ENCODE results near the gene RIPOR1. TPM values are rescaled to one million over a fixed set of nuclear protein-coding genes. Genes with fewer than 3 reads are reported as not detected.
"Not testable (repeated sequence)": the region's sequence is repeated elsewhere in the genome, so short reads cannot be mapped to it uniquely, and the experiment has no call there.

The RIPOR1 gene
- total and polyA plus RNA-seq, 8 donors, result 31.8 to 53.8 (median 36.2) TPM

DNA sequence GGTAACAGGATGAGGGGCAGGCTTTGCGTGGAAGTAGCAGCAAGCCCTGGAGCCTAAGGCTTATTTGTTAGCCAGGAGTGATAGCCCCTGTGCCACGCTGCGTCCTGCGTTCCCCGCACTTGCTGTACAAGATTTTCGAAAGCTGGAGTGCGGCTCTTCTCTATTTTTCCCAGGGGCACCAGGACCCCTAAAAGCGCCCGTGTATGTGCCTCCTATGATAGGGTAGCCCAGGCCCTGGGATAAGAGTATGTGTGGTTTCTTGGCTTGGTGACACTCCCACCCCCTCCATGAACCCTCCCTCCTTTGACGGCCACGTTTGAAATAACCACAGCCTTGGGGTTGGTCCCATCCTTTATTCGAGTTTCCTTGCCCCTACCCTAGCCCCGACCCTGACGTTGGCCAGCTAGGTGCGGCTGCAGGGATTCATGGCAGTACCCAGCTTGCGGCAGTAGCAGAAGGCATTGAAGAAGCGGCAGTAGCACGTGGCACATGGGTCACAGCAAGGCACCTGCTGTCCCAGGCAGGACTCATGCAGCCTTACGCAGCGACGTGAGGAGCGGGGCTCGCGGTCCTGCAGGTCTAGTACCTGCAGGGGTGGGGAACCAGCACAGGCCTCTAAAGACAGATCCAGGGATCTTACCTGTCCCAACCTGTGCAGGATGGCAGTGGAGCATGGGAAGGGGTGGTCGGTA lies 46.2 kb upstream of the RIPOR1 start:
- WGBS, 2 donors, result 80 to 82% methylated on average over 25 of the region's 25 CpGs

DNA sequence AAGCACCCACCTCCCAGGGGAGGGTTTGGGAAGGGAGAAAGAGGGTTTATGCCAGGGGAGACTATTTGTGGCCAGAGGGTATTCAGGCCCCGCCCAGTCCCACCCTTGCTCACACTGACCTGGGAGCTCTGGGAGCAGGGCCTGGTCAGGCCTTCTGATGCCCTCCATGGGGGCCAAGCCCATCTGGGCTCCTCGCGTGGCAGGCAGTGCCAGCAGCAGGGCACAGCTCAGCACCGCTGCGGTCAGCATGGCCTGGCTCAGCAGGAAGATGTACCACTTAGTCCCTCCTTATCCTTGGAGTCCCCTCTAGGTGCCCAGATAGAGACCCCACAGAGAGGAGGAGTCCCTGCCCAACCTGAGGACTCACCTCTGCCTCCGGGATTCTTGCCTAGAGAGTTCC lies 45.5 kb upstream of the RIPOR1 start, which contains the start of gene AGRP:
Gene AGRP, minus strand, starts transcription at position 398 of the 400 bp plus-strand sequence. Its CDS starts 149 bp downstream, at position 249.
- H3K36me3 ChIP-seq, result peaks cover 0 to 8% (median 0%) of the 10 kb centered on the region in 3 donors
- ATAC-seq, result no peak
- H3K9me3 ChIP-seq, result no peaks in the 10 kb centered on the region
- FAIRE-seq, result no peak
- H3K27ac ChIP-seq, result no peak within 1 kb of the TSS
- intact Hi-C loops (cut with DNase I), result no loop called here
- peaks cover 8 to 28% (median 11%) of the 10 kb centered on the region in 3 donors for H3K4me1 ChIP-seq
- TF ChIP-seq, protein P1, sequence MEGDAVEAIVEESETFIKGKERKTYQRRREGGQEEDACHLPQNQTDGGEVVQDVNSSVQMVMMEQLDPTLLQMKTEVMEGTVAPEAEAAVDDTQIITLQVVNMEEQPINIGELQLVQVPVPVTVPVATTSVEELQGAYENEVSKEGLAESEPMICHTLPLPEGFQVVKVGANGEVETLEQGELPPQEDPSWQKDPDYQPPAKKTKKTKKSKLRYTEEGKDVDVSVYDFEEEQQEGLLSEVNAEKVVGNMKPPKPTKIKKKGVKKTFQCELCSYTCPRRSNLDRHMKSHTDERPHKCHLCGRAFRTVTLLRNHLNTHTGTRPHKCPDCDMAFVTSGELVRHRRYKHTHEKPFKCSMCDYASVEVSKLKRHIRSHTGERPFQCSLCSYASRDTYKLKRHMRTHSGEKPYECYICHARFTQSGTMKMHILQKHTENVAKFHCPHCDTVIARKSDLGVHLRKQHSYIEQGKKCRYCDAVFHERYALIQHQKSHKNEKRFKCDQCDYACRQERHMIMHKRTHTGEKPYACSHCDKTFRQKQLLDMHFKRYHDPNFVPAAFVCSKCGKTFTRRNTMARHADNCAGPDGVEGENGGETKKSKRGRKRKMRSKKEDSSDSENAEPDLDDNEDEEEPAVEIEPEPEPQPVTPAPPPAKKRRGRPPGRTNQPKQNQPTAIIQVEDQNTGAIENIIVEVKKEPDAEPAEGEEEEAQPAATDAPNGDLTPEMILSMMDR (IDR thresholded peaks at IDR 0.05), result no peak
- H3K27me3 ChIP-seq, result no peaks in the 10 kb centered on the region
- peak in 1 of 6 donors; percentile 42 for DNase-seq
- no peak within 1 kb of the TSS for H3K4me3 ChIP-seq
- 94 to 97% methylated on average over 6 of the region's 6 CpGs for WGBS, 2 donors

More for the DNA sequence above, 46.2 kb upstream of the RIPOR1 start:
- Histone ChIP-seq H3K36me3 (peaks cover 0 to 8% (median 0%) of the 10 kb centered on the region in 3 donors), H3K27me3 (no peaks in the 10 kb centered on the region), H3K9me3 (no peaks in the 10 kb centered on the region), H3K4me1 (peaks cover 8 to 34% (median 13%) of the 10 kb centered on the region in 3 donors), H3K4me3 (peak overlapping the region in 3 of 4 donors; percentile 78 to 97 (median 91)), H3K27ac (peak overlapping the region in 2 of 4 donors; percentile 52 to 55)
- TF ChIP-seq, protein P1 (IDR thresholded peaks at IDR 0.05), result no peak
- ATAC-seq, result no peak
- FAIRE-seq, result no peak
- intact Hi-C loops (cut with DNase I), result no loop called here
- peak in 1 of 6 donors; percentile 37 for DNase-seq

DNA sequence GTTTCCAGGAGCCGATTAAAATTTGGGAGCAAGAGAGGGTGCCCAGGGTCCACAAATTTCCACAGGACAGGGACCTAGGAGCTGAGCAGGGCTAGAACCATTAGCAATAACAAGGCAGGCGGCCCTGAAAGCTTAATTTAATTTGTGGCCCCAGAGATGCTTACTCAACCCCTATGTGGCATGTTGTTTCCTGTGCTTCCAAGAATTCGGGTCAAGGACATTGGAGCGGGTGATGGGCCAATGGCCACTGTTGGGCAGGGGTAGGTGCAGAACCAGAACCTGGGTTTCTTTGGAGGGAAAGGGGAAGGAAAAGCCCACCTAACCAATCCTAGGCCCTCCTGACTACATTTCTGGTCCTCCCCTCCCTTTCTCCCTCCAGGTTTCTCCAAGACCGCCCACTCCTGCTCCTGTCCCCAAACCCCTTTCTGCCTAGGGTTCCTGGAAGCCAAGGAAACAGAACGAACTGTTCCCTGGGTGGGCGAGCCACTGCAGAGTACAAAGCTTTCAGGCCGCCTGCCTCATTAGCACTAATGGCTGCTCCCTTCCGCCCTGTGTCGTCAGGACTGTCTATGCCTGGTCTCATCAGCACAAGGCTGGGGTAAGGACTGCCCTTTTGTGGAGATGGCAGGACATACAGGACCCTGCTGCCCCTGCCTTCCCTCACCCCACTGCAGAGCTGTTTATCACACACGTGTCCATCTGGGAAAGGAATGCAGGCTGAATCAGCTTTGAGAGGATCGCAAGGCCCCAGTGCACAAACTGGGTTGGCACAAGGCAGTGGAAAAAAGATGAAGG lies 44.7 kb upstream of the RIPOR1 start:
- ATAC-seq, result no peak
- Histone ChIP-seq H3K4me3 (no peak overlapping the region), H3K9me3 (no peaks in the 10 kb centered on the region), H3K36me3 (peaks cover 0 to 8% (median 0%) of the 10 kb centered on the region in 3 donors), H3K27me3 (no peaks in the 10 kb centered on the region), H3K27ac (no peak overlapping the region), H3K4me1 (peaks cover 8 to 26% (median 11%) of the 10 kb centered on the region in 3 donors)
- intact Hi-C loops (cut with DNase I), result no loop called here
- DNase-seq, result no peak
- FAIRE-seq, result no peak
- TF ChIP-seq, protein P1 (IDR thresholded peaks at IDR 0.05), result no peak
- 80% methylated on average over 12 of the region's 12 CpGs for WGBS, 2 donors

DNA sequence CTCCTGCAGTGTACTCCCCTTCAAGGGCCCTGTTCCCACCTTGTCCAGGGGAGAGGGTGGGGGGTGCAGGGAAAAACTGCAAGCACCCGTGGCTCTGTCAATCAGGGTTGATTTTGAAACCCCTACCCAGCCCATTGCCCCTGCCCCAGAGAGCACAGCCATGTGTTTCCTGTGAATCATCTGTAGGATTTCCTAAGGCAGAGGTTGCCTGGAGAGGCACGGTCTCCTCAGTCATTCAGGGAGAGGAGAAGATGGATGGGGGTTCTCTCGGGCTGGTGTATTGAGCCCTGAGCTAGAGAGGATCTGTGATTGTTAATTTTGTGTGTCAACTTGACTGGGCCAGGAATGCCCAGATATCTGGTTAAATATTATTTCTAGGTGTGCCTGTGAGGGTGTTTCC lies 41.8 kb upstream of the RIPOR1 start:
- Histone ChIP-seq H3K27me3 (no peaks in the 10 kb centered on the region), H3K4me1 (peaks cover 8 to 24% (median 11%) of the 10 kb centered on the region in 3 donors), H3K9me3 (no peaks in the 10 kb centered on the region), H3K4me3 (no peak overlapping the region), H3K27ac (no peak overlapping the region), H3K36me3 (peaks cover 0 to 8% (median 0%) of the 10 kb centered on the region in 3 donors)
- WGBS, 2 donors, result 78 to 84% methylated on average over 3 of the region's 3 CpGs
- no peak for ATAC-seq
- no peak for FAIRE-seq
- no peak for DNase-seq
- intact Hi-C loops (cut with DNase I), result no loop called here
- TF ChIP-seq, protein P1 (IDR thresholded peaks at IDR 0.05), result no peak

DNA sequence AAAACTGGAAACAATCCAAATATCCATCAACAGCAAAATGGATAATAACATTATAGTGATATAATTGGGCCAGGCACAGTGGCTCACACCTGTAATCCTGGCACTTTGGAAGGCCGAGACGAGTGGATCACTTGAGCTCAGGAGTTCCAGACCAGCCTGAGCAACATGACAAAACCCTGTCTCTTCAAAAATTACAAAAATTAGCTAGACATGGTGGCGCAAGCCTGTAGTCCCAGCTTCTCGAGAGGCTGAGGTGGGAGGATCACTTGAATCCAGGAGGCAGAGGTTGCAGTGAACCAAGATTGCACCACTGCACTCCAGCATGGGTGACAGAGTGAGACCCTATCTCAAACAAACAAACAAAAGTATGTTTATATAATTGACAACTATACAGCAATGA lies 41.1 kb upstream of the RIPOR1 start:
- FAIRE-seq, H3K36me3 ChIP-seq, ATAC-seq: not testable (repeated sequence)

More for the DNA sequence above, 41.1 kb upstream of the RIPOR1 start:
- DNase-seq; intact Hi-C loops (cut with DNase I); H3K4me3 ChIP-seq; H3K27me3 ChIP-seq; H3K27ac ChIP-seq; H3K9me3 ChIP-seq: not testable (repeated sequence)
- H3K4me1 ChIP-seq, result peaks cover 8 to 17% (median 8%) of the 10 kb centered on the region in 3 donors
- 88 to 92% methylated on average over 4 of the region's 4 CpGs for WGBS, 2 donors
